ENCODE results near the gene RYR2. TPM values are rescaled to one million over a fixed set of nuclear protein-coding genes. Genes with fewer than 3 reads are reported as not detected.

The RYR2 gene
- total RNA-seq, 4 donors from 2014 or later = 0.23 to 4.6 (median 0.89) TPM

- Histone ChIP-seq H3K27me3 (no peaks in the 10 kb centered on the region), H3K36me3 (no peaks in the 10 kb centered on the region), H3K4me1 (no peaks in the 10 kb centered on the region), H3K27ac (no peak overlapping the region), H3K9me3 (no peaks in the 10 kb centered on the region), H3K4me3 (no peak overlapping the region)
- intact Hi-C loops (cut with DNase I) = no loop called here
- TF ChIP-seq CTCF (IDR thresholded peaks at IDR 0.05) (no peak), POLR2A (IDR thresholded peaks at IDR 0.05) (no peak)
- WGBS, 2 donors = 35 to 47% methylated on average over 4 of the region's 4 CpGs
- DNase-seq = no peak
Measured at GRCh38 chr1:237166593-237167101, 124.7 kb downstream of the RYR2 start.

GRCh38 chr1:237170149-237170548 lies 128.2 kb downstream of the RYR2 start:
- Histone ChIP-seq H3K9me3 (no peaks in the 10 kb centered on the region), H3K4me1 (no peaks in the 10 kb centered on the region), H3K27me3 (no peaks in the 10 kb centered on the region), H3K36me3 (no peaks in the 10 kb centered on the region), H3K4me3 (no peak overlapping the region), H3K27ac (no peak overlapping the region)
- 73 to 74% methylated on average over 8 of the region's 8 CpGs for WGBS, 2 donors
- intact Hi-C loops (cut with DNase I) = no loop called here
- TF ChIP-seq POLR2A (IDR thresholded peaks at IDR 0.05) (no peak), CTCF (IDR thresholded peaks at IDR 0.05) (no peak)
- DNase-seq = no peak

GRCh38 chr1:237171454-237172117 lies 129.6 kb downstream of the RYR2 start:
- Histone ChIP-seq H3K36me3 (no peaks in the 10 kb centered on the region), H3K4me3 (no peak overlapping the region), H3K27me3 (no peaks in the 10 kb centered on the region), H3K27ac (no peak overlapping the region), H3K4me1 (no peaks in the 10 kb centered on the region), H3K9me3 (no peaks in the 10 kb centered on the region)
- intact Hi-C loops (cut with DNase I) = no loop called here
- WGBS, 2 donors = 50 to 53% methylated on average over 7 of the region's 7 CpGs
- TF ChIP-seq POLR2A (IDR thresholded peaks at IDR 0.05) = no peak
- TF ChIP-seq CTCF (IDR thresholded peaks at IDR 0.05) = no peak
- no peak for DNase-seq

GRCh38 chr1:237172118-237172485 lies 130.1 kb downstream of the RYR2 start:
- H3K27ac ChIP-seq = no peak overlapping the region
- TF ChIP-seq POLR2A (IDR thresholded peaks at IDR 0.05) (no peak), CTCF (IDR thresholded peaks at IDR 0.05) (no peak)
- no peaks in the 10 kb centered on the region for H3K36me3 ChIP-seq
- intact Hi-C loops (cut with DNase I) = no loop called here
- H3K4me3 ChIP-seq = no peak overlapping the region
- DNase-seq = no peak
- no peaks in the 10 kb centered on the region for H3K27me3 ChIP-seq
- H3K9me3 ChIP-seq = no peaks in the 10 kb centered on the region
- no peaks in the 10 kb centered on the region for H3K4me1 ChIP-seq
- WGBS, 2 donors = 48 to 58% methylated on average over 1 of the region's 1 CpG

GRCh38 chr1:237179503-237179902 lies 137.5 kb downstream of the RYR2 start:
- H3K9me3 ChIP-seq = no peaks in the 10 kb centered on the region
- no peak for DNase-seq
- H3K4me1 ChIP-seq = no peaks in the 10 kb centered on the region
- no peak overlapping the region for H3K4me3 ChIP-seq
- intact Hi-C loops (cut with DNase I) = no loop called here
- TF ChIP-seq CTCF (IDR thresholded peaks at IDR 0.05) (no peak), POLR2A (IDR thresholded peaks at IDR 0.05) (no peak)
- no peaks in the 10 kb centered on the region for H3K36me3 ChIP-seq
- H3K27ac ChIP-seq = no peak overlapping the region
- H3K27me3 ChIP-seq = no peaks in the 10 kb centered on the region
- 78 to 89% methylated on average over 2 to 6 of the region's 6 CpGs for WGBS, 2 donors

Data from esophagus squamous epithelium (tissue), 5 donors.